Stimulated activated naive CD8-positive, alpha-beta T cell treated with anti-CD3 and anti-CD28 coated beads, Interleukin-15, Interleukin-2, amounts not matched to agents 100 ng/mL and 50 ng/mL, for 24 hours (primary cell): ENCODE measurements around the gene YIF1B.
"Not testable (repeated sequence)": the region's sequence is repeated elsewhere in the genome, so short reads cannot be mapped to it uniquely, and the experiment has no call there.

Source experiments
- H3K27ac Mint-ChIP-seq: one replicate; pipeline ENCODE4 v1.8.0; 2021; ENCODE audit warnings: mild to moderate bottlenecking, mixed read lengths
- H3K27me3 Mint-ChIP-seq: one replicate; pipeline ENCODE4 v1.8.0; 2021; ENCODE audit warnings: mixed read lengths
- H3K36me3 Mint-ChIP-seq: one replicate; pipeline ENCODE4 v1.8.0; 2021; ENCODE audit warnings: low read depth, mixed read lengths
- H3K4me1 Mint-ChIP-seq: one replicate; pipeline ENCODE4 v1.8.0; 2021; ENCODE audit warnings: low read depth, mixed read lengths
- H3K4me3 Mint-ChIP-seq: one replicate; pipeline ENCODE4 v1.8.0; 2021; ENCODE audit warnings: mild to moderate bottlenecking, mixed read lengths
- H3K9me3 Mint-ChIP-seq: one replicate; pipeline ENCODE4 v1.8.0; 2021; ENCODE audit warnings: mixed read lengths

The YIF1B gene

DNA sequence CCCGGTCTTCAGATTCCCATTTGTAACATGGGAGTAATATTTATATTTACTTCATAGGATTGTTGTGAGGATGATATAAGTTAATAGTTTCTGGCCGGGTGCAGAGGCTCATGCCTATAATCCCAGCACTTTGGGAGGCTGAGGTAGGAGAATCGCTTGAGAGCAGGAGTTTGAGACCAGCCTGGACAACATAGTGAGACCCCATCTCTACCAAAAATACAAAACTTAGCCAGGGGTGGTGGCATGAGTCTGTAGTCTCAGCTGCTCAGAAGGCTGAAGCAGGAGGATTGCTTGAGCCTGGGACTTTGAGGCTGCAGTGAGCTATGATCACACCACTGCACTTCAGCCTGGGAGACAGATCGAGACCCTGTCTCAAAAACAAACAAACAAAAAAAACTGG is 31.1 kb upstream of the YIF1B start:
- no peaks in the 10 kb centered on the region for H3K36me3 Mint-ChIP-seq
- H3K27ac Mint-ChIP-seq: no peak overlapping the region
- H3K27me3 Mint-ChIP-seq: no peaks in the 10 kb centered on the region
- no peaks in the 10 kb centered on the region for H3K9me3 Mint-ChIP-seq
- H3K4me3 Mint-ChIP-seq: no peak overlapping the region
- no peaks in the 10 kb centered on the region for H3K4me1 Mint-ChIP-seq

DNA sequence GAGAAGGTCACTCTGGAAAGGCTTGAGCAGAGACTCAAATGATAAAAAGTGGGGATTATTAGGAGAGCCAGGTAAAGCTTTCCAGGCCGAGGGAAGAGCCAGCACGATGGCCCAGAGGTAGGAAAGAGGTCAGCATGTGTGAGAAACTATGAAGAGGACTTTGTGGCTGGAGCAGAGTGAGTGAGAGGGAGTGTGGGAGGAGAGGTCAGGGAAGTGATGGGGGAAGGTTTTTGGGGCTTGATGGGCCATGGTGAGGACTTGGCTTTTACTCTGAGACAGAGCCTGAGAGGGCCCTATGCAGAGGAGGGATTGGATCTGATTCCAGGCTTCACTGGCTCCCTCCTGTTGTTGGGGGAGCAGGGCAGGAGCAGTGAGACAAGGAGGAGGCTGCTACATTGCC is 25.2 kb upstream of the YIF1B start:
- peak overlapping the region; percentile 1 for H3K27ac Mint-ChIP-seq
- no peaks in the 10 kb centered on the region for H3K27me3 Mint-ChIP-seq
- H3K4me3 Mint-ChIP-seq: no peak overlapping the region
- no peaks in the 10 kb centered on the region for H3K9me3 Mint-ChIP-seq
- peaks cover 10% of the 10 kb centered on the region for H3K4me1 Mint-ChIP-seq
- no peaks in the 10 kb centered on the region for H3K36me3 Mint-ChIP-seq

DNA sequence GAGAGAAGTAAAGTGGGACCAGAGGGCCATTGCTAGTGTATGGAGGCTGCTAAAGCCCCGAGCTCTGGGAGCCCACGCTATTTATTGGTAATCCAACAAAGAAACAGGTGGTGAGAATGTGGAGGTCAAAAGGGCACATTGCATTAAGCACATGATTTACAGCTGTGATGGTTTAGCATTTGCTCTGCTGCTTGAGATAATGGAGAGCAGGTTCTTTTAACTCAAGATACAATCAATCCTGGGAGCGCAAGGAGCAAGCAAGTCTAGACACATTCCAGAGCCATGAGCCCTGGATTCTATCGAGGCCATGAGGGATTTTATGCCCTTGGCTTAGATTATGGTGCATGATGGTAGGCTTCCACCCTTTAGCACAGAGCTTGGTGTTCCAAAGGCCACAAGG is 23.3 kb upstream of the YIF1B start:
- H3K27me3 Mint-ChIP-seq, H3K27ac Mint-ChIP-seq, H3K9me3 Mint-ChIP-seq, H3K4me1 Mint-ChIP-seq, H3K36me3 Mint-ChIP-seq: not testable (repeated sequence)
- peak overlapping the region; percentile 21 for H3K4me3 Mint-ChIP-seq

DNA sequence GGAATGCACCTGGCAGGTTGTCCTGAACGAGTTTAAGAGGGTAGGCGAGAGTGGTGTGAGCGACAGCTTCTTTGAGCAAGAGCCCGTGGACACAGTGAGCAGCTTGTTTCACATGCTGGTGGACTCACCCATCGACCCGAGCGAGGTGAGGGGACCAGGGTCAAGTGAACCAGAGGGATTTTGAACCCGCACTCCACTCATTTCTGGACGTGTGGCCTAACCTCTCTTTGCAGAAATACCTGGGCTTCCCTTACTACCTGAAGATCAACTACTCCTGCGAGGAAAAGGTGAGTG is 21.6 kb upstream of the YIF1B start:
- peak overlapping the region; percentile 97 for H3K27ac Mint-ChIP-seq
- peaks cover 10% of the 10 kb centered on the region for H3K4me1 Mint-ChIP-seq
- no peaks in the 10 kb centered on the region for H3K27me3 Mint-ChIP-seq
- no peaks in the 10 kb centered on the region for H3K9me3 Mint-ChIP-seq
- H3K36me3 Mint-ChIP-seq: no peaks in the 10 kb centered on the region
- H3K4me3 Mint-ChIP-seq: peak overlapping the region; percentile 89

DNA sequence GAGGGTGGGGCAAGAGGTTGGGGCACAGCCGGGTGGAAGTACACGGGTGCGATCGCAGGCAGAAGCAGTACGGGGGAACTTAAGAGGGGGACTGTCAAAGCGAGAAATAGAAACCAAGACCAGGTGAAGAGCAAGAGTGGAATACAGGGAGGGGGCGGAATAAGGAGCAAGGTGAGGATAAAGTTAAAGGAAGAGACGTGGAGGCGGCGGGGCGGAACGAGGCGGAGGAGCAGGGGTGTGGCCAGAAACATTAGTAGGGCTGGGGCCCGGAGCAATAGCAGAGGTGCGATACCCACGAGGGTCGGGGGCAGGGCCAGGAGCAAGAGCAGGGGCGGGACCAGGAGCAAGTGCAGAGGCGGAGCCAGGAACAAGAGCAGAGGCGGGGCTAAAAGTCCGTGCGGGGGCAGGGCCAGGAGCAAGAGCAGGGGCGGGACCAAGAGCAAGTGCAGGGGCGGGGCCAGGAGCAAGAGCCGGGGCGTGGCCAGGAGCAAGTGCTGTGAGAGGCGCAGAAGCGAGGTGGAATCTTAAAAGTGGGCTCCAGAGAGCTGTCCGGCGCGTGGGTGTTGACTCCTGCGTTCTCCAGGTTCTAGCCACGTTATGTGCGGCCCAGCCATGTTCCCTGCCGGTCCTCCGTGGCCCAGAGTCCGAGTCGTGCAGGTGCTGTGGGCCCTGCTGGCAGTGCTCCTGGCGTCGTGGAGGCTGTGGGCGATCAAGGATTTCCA is 21.1 kb upstream of the YIF1B start:
- H3K27me3 Mint-ChIP-seq: no peaks in the 10 kb centered on the region
- no peaks in the 10 kb centered on the region for H3K36me3 Mint-ChIP-seq
- peak overlapping the region; percentile 97 for H3K27ac Mint-ChIP-seq
- H3K4me1 Mint-ChIP-seq: peaks cover 10% of the 10 kb centered on the region
- H3K9me3 Mint-ChIP-seq: no peaks in the 10 kb centered on the region
- H3K4me3 Mint-ChIP-seq: peak overlapping the region; percentile 89

DNA sequence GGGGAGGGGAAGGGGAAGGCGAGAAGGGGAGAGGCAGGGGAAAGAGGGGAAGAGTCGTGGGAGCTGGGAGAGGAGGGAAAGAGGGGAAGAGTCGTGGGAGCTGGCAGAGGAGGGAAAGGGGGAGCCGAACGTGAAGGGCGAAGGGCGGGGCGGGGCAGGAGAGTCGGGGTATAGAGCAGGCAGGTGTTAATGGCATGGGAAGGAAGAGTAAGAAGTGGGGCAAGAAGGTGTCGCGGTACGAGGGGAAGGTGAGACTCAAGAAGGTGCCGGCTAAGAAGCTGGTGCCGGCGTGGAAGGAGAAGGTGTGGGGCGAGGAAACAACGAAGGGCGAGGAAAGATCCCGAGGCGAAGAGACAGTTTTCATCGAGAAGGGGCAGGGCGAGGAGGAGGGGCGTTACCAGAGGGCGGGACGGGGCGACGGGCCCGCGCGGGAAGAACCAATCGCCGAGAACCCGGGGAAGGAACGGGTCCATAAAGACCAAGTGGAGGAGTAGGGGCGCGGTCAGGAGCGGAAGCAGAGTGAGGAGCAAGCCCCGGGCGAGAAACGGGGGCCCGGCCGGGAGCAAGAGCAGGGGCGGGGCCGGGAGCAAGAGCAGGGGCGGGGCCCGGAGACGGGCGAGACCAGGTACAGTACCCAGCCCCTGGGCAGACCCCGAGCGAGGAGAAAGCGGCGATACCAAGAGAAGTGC is 20.3 kb upstream of the YIF1B start:
- Mint-ChIP-seq H3K27ac (peak overlapping the region; percentile 97), H3K9me3 (no peaks in the 10 kb centered on the region), H3K4me1 (peaks cover 10% of the 10 kb centered on the region), H3K4me3 (peak overlapping the region; percentile 89), H3K36me3 (no peaks in the 10 kb centered on the region), H3K27me3 (no peaks in the 10 kb centered on the region)

DNA sequence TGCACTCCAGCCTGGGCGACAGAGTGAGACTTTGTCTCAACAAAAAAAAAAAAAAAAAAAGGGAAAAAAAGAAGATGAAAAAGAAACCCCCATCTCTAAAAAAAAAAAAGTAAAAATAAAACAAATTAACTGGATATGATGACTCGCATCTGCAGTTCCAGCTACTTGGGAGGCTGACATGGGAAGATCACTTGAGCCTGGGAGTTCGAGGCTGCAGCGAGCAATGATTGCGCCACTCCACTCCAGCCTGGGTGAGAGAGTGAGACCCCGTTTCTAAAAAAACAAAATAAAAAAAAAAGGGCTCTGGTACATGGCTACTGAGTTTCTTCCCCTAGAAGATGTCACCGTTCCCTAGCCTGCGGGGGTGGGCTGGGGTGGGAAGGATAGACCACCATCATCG is 17.5 kb upstream of the YIF1B start:
- H3K9me3 Mint-ChIP-seq: no peaks in the 10 kb centered on the region
- H3K36me3 Mint-ChIP-seq: peaks cover 8% of the 10 kb centered on the region
- no peaks in the 10 kb centered on the region for H3K27me3 Mint-ChIP-seq
- H3K4me1 Mint-ChIP-seq: peaks cover 6% of the 10 kb centered on the region
- no peak overlapping the region for H3K27ac Mint-ChIP-seq
- H3K4me3 Mint-ChIP-seq: no peak overlapping the region

DNA sequence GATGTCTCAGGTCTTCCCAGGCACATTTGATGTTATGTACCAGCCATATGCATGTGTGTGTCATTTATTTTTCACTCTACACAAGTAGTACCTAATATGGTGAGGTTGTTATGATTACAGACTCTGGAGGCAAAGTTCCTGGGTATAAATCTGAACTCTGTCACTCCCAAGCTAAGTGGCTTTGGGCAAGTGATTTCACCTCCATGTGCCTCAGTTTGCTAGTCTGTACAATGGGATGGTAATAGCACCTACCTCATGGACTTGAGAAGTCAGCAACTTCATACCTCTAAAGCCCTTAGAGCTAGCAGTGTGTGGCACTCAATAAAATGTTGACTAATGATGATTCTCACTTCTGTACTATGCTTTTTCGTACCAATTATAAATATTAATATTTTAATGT is 16.0 kb upstream of the YIF1B start:
- Mint-ChIP-seq H3K36me3 (peaks cover 13% of the 10 kb centered on the region), H3K4me3 (no peak overlapping the region), H3K27me3 (no peaks in the 10 kb centered on the region), H3K4me1 (no peaks in the 10 kb centered on the region), H3K9me3 (no peaks in the 10 kb centered on the region), H3K27ac (no peak overlapping the region)

DNA sequence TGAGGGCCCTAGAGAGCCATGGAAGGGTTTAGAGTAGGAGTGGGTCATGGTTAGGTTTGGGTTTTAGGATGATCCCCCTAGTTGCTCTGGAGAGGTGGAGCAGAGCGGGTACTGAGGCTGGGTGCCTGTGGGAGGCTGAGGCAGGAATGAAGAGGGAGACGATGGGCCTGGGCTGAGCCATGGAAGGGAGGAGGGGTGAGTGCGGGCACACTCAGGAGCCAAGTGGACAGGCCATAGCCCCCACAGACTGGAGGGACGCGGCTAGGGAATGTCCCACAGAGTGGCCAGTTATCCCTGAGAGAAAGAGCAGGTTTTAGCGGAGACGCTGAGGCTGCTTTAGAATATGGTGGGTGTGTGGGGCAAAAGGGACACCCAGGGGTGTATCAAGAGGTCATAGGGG is 13.9 kb upstream of the YIF1B start:
- Mint-ChIP-seq H3K9me3 (no peaks in the 10 kb centered on the region), H3K27ac (no peak overlapping the region), H3K27me3 (no peaks in the 10 kb centered on the region), H3K4me1 (no peaks in the 10 kb centered on the region), H3K36me3 (peaks cover 17% of the 10 kb centered on the region), H3K4me3 (no peak overlapping the region)

DNA sequence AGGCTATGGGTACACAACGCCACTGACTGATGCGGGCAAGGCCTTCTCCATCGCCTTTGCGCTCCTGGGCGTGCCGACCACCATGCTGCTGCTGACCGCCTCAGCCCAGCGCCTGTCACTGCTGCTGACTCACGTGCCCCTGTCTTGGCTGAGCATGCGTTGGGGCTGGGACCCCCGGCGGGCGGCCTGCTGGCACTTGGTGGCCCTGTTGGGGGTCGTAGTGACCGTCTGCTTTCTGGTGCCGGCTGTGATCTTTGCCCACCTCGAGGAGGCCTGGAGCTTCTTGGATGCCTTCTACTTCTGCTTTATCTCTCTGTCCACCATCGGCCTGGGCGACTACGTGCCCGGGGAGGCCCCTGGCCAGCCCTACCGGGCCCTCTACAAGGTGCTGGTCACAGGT is 10.8 kb upstream of the YIF1B start:
- peaks cover 22% of the 10 kb centered on the region for H3K36me3 Mint-ChIP-seq
- H3K27ac Mint-ChIP-seq: no peak overlapping the region
- peaks cover 7% of the 10 kb centered on the region for H3K4me1 Mint-ChIP-seq
- no peak overlapping the region for H3K4me3 Mint-ChIP-seq
- no peaks in the 10 kb centered on the region for H3K9me3 Mint-ChIP-seq
- H3K27me3 Mint-ChIP-seq: no peaks in the 10 kb centered on the region

DNA sequence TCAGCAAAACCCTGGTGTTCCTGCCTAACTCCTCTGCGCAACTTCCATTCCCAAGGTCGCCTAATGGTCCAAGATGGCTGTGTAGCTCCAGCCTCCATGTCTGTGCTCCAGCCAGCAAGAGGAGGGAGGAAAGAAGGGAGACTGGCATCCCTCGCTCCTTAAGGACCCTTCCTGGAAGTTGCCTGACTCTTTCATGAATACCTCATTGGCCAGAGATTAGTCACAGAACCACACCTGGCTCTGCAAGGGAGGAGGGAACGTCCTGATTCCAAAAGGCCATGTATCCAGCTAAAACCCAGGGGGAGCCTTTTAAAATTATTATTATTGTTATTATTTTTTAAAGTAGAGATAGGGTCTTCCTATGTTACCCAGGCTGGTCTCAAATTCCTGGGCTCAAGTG is 8.7 kb upstream of the YIF1B start:
- Mint-ChIP-seq H3K27me3 (no peaks in the 10 kb centered on the region), H3K36me3 (peaks cover 18% of the 10 kb centered on the region), H3K27ac (no peak overlapping the region), H3K9me3 (no peaks in the 10 kb centered on the region), H3K4me1 (peaks cover 19% of the 10 kb centered on the region), H3K4me3 (no peak overlapping the region)

DNA sequence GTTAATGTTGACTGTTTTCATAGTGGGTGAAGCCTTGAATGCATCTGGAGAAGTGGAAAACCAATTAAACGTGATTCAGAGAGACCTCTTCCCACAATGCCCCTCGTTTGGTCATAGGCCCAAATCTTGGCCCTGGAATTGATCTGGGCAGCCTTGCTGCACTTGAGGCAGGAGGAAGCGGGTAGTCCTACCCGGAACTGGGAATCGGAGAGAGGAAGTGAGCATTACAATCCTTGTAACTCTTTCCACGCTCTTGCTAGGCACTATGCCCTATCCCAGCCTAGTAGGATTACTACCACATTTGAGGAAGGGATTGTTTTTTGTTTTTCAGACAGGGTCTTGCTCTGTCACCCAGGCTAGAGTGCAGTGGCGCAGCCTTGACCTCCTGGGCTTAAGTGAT is 7.5 kb upstream of the YIF1B start:
- Mint-ChIP-seq H3K4me1 (peaks cover 28% of the 10 kb centered on the region), H3K9me3 (no peaks in the 10 kb centered on the region), H3K27me3 (no peaks in the 10 kb centered on the region), H3K36me3 (peaks cover 13% of the 10 kb centered on the region), H3K4me3 (no peak overlapping the region), H3K27ac (no peak overlapping the region)

DNA sequence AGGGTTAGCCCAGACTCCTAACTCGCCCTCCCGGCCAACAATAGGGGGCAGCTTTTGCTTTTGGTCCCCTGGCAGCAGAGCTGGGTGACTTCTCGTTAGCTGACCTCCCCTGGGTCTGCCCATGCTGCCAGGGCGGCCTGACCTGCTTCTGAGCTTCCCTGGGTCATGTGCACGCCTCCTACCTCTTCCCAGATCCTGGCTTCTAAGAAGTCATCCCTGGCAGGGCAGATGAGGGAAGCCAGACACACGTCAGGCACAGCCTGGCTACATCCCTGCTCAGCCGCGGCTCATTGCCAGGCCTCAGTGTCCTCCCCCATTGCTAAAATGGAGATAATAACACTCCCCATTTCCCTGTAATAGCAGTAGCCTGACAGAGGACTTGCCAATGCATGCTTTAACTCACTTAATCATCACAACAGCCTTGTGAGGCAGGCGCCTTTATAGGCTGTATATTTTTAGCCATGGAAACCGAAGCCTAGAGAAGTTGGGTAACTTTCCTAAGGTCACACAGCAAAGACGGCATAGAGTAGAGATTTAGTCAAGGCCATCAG is 6.0 kb upstream of the YIF1B start:
- peaks cover 8% of the 10 kb centered on the region for H3K36me3 Mint-ChIP-seq
- peaks cover 40% of the 10 kb centered on the region for H3K4me1 Mint-ChIP-seq
- no peaks in the 10 kb centered on the region for H3K9me3 Mint-ChIP-seq
- no peaks in the 10 kb centered on the region for H3K27me3 Mint-ChIP-seq
- no peak overlapping the region for H3K4me3 Mint-ChIP-seq
- no peak overlapping the region for H3K27ac Mint-ChIP-seq

DNA sequence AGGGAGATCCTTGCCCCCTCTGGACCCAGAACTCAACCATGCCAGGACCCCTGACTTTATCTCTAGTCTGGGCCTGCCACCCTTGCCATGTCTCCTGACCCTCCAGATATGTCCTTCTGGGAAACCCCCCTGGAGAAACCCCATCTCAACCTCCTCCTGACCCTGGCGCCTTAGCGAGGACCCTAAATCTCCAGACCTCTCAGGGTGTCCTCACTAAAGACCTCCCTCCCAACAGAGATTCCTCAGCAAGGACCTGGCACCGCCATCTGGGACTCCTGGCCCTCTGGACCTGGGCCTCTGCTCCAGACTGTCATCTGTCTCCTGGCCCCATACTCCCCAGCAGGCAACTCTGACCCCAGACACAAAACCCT is 5.2 kb upstream of the YIF1B start:
- Mint-ChIP-seq H3K27me3 (no peaks in the 10 kb centered on the region), H3K4me3 (peak overlapping the region; percentile 82), H3K4me1 (peaks cover 47% of the 10 kb centered on the region), H3K27ac (no peak overlapping the region), H3K9me3 (no peaks in the 10 kb centered on the region), H3K36me3 (peaks cover 8% of the 10 kb centered on the region)

DNA sequence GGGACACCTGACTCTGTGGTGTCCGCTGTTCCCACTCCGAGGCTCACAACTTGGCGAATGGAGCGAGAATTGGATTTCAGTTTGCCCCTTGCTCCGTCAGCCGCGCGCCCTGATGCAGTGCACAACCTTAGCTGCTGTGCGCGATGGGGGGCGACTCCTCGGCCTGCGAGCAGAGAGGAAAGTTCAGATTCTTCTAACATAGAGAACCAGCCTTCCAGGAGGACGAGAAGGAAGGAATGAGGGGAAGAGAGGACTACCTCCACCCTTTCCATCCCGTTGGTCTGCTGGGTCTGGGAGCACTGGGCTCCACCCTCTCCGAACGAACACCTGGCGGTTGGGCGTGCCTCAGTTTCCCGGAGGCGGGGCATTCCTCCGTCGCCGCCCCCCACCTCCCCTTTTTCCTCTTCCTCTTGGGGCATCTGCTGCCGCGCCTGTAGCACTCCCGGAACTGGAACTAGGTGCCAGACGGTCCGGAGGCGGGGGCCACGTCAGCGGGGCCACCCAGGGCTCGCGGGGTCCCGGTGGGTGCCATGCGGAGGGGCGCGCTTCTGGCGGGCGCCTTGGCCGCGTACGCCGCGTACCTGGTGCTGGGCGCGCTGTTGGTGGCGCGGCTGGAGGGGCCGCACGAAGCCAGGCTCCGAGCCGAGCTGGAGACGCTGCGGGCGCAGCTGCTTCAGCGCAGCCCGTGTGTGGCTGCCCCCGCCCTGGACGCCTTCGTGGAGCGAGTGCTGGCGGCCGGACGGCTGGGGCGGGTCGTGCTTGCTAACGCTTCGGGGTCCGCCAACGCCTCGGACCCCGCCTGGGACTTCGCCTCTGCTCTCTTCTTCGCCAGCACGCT is 3.9 kb upstream of the YIF1B start, which contains the start of gene KCNK6:
KCNK6 (plus strand) TSS at position 425 of the 838 bp plus-strand sequence; CDS start at position 531, 106 bp downstream.
- Mint-ChIP-seq H3K4me1 (peaks cover 54% of the 10 kb centered on the region), H3K9me3 (no peaks in the 10 kb centered on the region), H3K4me3 (peak within 1 kb of the TSS; percentile 82), H3K36me3 (peaks cover 4% of the 10 kb centered on the region), H3K27ac (peak within 1 kb of the TSS; percentile 55), H3K27me3 (no peaks in the 10 kb centered on the region)
